Measurements from ENCODE around the gene SGPP1.
"Not testable (repeated sequence)": the region's sequence is repeated elsewhere in the genome, so short reads cannot be mapped to it uniquely, and the experiment has no call there.

SGPP1 gene

DNA sequence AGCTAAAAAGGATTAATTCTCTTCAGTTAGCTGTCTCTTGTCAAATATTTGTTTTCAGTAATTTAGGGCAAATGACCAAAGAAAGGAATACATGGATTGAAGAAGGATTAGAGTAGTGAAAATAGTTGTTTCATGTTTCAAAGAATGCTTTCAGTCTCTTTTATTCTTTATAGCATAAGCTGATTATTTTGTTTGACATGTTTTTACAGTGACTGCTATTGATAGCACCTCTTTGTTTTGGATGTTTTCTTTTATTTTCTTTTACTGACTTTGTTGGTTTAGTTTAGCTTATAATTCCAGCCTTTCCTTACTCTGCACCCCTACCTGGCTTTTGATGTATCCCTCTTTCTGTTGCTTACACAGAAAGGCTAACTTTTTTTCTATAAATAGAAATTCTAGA is 29.3 kb upstream of the SGPP1 start:
- FAIRE-seq (no peak), DNase-seq (ENCODE audit: insufficient read length) (no peak)
- no peak for TF ChIP-seq POLR2A (IDR thresholded peaks at IDR 0.05; ENCODE audit: low read depth, low read length)
- no peak for TF ChIP-seq TAF1 (IDR thresholded peaks at IDR 0.05; ENCODE audit: borderline replicate concordance, low read depth, low read length)
- TF ChIP-seq POLR2AphosphoS5 (IDR thresholded peaks at IDR 0.05; ENCODE audit: low read depth, low read length) = no peak

GRCh38 chr14:63752449-63753169 is 24.7 kb upstream of the SGPP1 start:
- DNase-seq (ENCODE audit: insufficient read length) = no peak
- no peak for TF ChIP-seq POLR2AphosphoS5 (IDR thresholded peaks at IDR 0.05; ENCODE audit: low read depth, low read length)
- no peak for TF ChIP-seq POLR2A (IDR thresholded peaks at IDR 0.05; ENCODE audit: low read depth, low read length)
- no peak for TF ChIP-seq TAF1 (IDR thresholded peaks at IDR 0.05; ENCODE audit: borderline replicate concordance, low read depth, low read length)
- FAIRE-seq = no peak

- DNase-seq (ENCODE audit: insufficient read length); FAIRE-seq: not testable (repeated sequence)
Measured at GRCh38 chr14:63751076-63751475, 23.2 kb upstream of the SGPP1 start.

GRCh38 chr14:63747846-63748245 is 20.0 kb upstream of the SGPP1 start:
- DNase-seq (ENCODE audit: insufficient read length) (no peak), FAIRE-seq (peak; percentile 88)
- no peak for TF ChIP-seq POLR2AphosphoS5 (IDR thresholded peaks at IDR 0.05; ENCODE audit: low read depth, low read length)
- no peak for TF ChIP-seq POLR2A (IDR thresholded peaks at IDR 0.05; ENCODE audit: low read depth, low read length)
- TF ChIP-seq TAF1 (IDR thresholded peaks at IDR 0.05; ENCODE audit: borderline replicate concordance, low read depth, low read length) = no peak

GRCh38 chr14:63745858-63746425 is 18.1 kb upstream of the SGPP1 start:
- FAIRE-seq = no peak

GRCh38 chr14:63745272-63745671 is 17.4 kb upstream of the SGPP1 start:
- TF ChIP-seq TAF1 (IDR thresholded peaks at IDR 0.05; ENCODE audit: borderline replicate concordance, low read depth, low read length) = no peak
- TF ChIP-seq POLR2A (IDR thresholded peaks at IDR 0.05; ENCODE audit: low read depth, low read length) = no peak
- no peak for TF ChIP-seq POLR2AphosphoS5 (IDR thresholded peaks at IDR 0.05; ENCODE audit: low read depth, low read length)
- no peak for DNase-seq (ENCODE audit: insufficient read length)
- FAIRE-seq = no peak

More at GRCh38 chr14:63745858-63746425, 18.1 kb upstream of the SGPP1 start:
- no peak for TF ChIP-seq POLR2AphosphoS5 (IDR thresholded peaks at IDR 0.05; ENCODE audit: low read depth, low read length)
- TF ChIP-seq POLR2A (IDR thresholded peaks at IDR 0.05; ENCODE audit: low read depth, low read length) = 0 out of 2 replicates have a peak, but pooled peaks have one; percentile 25
- no peak for DNase-seq (ENCODE audit: insufficient read length)

DNA sequence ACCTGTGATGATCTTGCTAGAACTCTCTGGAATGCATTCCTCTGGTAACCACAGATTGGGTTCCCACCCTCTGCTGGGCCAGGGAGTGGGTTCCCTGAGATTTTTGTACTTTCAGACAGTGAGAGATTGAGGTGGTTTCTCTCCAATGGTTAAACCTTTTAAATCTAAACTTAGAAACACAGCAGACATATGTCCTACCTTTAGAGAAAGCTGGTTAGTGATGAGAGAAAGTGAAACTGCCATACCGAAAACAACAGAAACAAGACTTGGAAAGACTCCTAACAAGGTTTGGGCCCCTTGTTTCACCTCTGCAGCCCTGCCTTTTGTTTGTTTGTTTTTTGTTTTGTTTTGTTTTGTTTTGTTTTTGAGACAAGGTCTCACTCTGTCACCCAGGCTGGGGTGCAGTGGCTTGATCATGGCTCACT is 9.7 kb upstream of the SGPP1 start:
- DNase-seq (ENCODE audit: insufficient read length) (no peak), FAIRE-seq (peak; percentile 86)
- TF ChIP-seq TAF1 (IDR thresholded peaks at IDR 0.05; ENCODE audit: borderline replicate concordance, low read depth, low read length) (no peak), POLR2AphosphoS5 (IDR thresholded peaks at IDR 0.05; ENCODE audit: low read depth, low read length) (no peak), POLR2A (IDR thresholded peaks at IDR 0.05; ENCODE audit: low read depth, low read length) (no peak)

DNA sequence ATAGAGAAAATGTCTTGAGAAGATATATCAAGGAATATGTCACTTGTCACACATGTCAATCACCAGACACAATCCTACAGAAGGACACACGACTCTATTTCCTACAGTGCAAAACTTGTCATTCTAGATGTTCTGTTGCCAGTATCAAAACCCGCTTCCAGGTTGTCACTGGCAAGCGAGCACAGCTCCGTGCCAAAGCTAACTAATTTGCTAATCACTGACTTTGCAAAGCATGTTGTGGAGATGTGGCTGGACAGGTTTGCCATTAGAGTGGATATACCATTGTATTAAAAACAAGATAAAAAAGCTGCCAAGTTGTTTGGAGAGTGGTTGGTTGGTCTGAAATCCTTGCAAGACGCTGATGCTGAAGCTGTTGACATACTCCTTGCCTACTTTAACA is 7.9 kb upstream of the SGPP1 start:
- FAIRE-seq (no peak), DNase-seq (ENCODE audit: insufficient read length) (no peak)
- TF ChIP-seq TAF1 (IDR thresholded peaks at IDR 0.05; ENCODE audit: borderline replicate concordance, low read depth, low read length) = no peak
- TF ChIP-seq POLR2A (IDR thresholded peaks at IDR 0.05; ENCODE audit: low read depth, low read length) = no peak
- no peak for TF ChIP-seq POLR2AphosphoS5 (IDR thresholded peaks at IDR 0.05; ENCODE audit: low read depth, low read length)

DNA sequence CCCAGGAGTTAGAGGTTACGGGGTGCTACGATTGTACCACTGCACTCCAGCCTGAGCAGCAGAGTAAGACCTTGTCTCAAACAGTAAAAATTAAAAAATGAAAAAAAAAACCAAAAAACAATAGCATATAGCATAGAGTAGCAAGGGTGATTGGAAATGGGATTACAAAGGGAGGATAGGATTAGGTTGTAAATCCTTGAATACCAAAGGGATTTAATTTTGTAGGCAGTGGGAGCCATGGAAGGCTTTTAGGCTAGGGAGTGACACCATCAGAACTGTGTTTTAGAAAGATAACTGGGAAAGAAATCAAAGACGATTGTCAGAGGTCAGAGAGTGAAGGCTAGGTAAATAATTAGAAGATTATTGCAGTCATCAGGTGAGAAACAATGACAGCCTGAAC is 2.8 kb upstream of the SGPP1 start:
- TF ChIP-seq TAF1 (IDR thresholded peaks at IDR 0.05; ENCODE audit: borderline replicate concordance, low read depth, low read length) (no peak), POLR2A (IDR thresholded peaks at IDR 0.05; ENCODE audit: low read depth, low read length) (no peak), POLR2AphosphoS5 (IDR thresholded peaks at IDR 0.05; ENCODE audit: low read depth, low read length) (no peak)
- DNase-seq (ENCODE audit: insufficient read length) = no peak
- no peak for FAIRE-seq

- FAIRE-seq (peak; percentile 54), DNase-seq (ENCODE audit: insufficient read length) (no peak)
- no peak for TF ChIP-seq TAF1 (IDR thresholded peaks at IDR 0.05; ENCODE audit: borderline replicate concordance, low read depth, low read length)
- no peak for TF ChIP-seq POLR2A (IDR thresholded peaks at IDR 0.05; ENCODE audit: low read depth, low read length)
- no peak for TF ChIP-seq POLR2AphosphoS5 (IDR thresholded peaks at IDR 0.05; ENCODE audit: low read depth, low read length)
Measured at GRCh38 chr14:63727231-63727735, 582 bp downstream of the SGPP1 start.

- TF ChIP-seq TAF1 (IDR thresholded peaks at IDR 0.05; ENCODE audit: borderline replicate concordance, low read depth, low read length) = no peak
- TF ChIP-seq POLR2AphosphoS5 (IDR thresholded peaks at IDR 0.05; ENCODE audit: low read depth, low read length) = no peak
- TF ChIP-seq POLR2A (IDR thresholded peaks at IDR 0.05; ENCODE audit: low read depth, low read length) = no peak
- FAIRE-seq (peak; percentile 68), DNase-seq (ENCODE audit: insufficient read length) (no peak)
Measured at GRCh38 chr14:63726499-63726898, 1.4 kb downstream of the SGPP1 start.

GRCh38 chr14:63725786-63726460 is 1.9 kb downstream of the SGPP1 start:
- FAIRE-seq (peak; percentile 9), DNase-seq (ENCODE audit: insufficient read length) (no peak)
- TF ChIP-seq TAF1 (IDR thresholded peaks at IDR 0.05; ENCODE audit: borderline replicate concordance, low read depth, low read length) (no peak), POLR2AphosphoS5 (IDR thresholded peaks at IDR 0.05; ENCODE audit: low read depth, low read length) (no peak), POLR2A (IDR thresholded peaks at IDR 0.05; ENCODE audit: low read depth, low read length) (no peak)

All from GM12892 (cell line).